DMS79 treated with DMSO at 0.1 percent for 48 hours (cell line): Measurements from ENCODE around the gene WDR91.
"Not testable (repeated sequence)": the region's sequence is repeated elsewhere in the genome, so short reads cannot be mapped to it uniquely, and the experiment has no call there.

ENCODE experiments used
- DNase-seq: peaks from one replicate; lab custom pipeline; 2025; lab: John Stamatoyannopoulos, UW

The WDR91 gene

GRCh38 chr7:135233570-135233969, 22.2 kb upstream of the WDR91 start, which contains the start of gene STRA8:
Gene STRA8, plus strand, starts transcription at chr7:135233838. Its CDS starts 6,687 bp downstream, at chr7:135240525.
- DNase-seq = no peak

DNA sequence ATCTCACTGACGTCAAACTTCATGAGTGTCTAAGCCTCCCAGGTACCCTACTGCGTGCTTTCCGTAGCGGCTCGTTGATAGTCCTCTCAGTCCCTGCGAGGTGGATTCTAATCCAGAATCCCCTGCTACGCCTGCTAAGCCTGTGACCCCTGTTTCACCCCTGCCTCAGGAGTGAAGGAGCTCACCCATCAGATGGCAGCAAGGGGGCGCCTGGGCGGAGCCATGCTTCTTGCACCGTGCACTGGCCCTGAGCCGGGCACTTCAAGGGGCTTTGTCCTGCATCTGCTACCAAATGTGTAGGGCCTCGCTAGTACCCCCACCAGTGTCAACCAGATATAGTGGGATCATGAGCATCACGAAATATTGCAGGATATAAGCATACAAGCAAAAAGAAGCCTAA, 21.4 kb upstream of the WDR91 start:
- DNase-seq = no peak

GRCh38 chr7:135232087-135232486, 20.8 kb upstream of the WDR91 start:
- DNase-seq = no peak

GRCh38 chr7:135231686-135232085, 20.4 kb upstream of the WDR91 start:
- no peak for DNase-seq

DNA sequence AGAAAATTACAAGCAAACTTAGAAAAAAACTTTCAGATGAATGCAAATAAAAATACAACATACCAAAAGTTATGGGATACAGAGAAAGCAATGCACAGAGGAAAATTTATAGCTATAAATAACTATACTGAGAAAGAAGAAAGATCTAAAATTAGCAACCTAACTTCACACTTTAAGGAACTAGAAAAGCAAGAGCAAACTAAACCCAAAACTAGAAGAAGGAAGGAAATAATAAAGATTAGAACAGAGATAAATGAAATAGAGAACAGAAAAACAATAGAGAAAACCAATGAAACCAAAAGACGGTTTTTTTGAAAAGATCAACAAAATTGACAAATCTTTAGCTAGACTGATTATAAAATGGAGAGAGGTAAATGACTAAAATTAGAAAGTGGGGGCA, 12.7 kb upstream of the WDR91 start:
- no peak for DNase-seq

GRCh38 chr7:135217645-135218509, 6.6 kb upstream of the WDR91 start:
- no peak for DNase-seq

DNA sequence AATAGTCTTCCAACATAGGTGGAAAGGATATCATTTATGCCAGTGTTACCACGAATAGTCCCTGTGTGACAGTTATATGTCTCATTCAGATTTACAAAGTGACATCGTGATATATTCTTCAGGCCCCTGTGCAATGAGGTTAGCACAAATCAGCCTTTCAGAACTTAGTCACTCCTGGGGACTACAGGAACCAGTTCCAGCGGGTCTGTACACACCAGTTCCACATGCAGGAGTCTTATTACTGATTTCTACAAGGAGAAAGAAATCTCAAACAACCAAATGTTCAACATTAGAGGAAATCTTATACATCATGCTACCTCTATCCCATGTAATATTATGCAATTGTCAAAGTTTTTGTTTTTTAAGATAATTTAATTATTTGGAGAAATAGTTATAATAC, 4.4 kb upstream of the WDR91 start:
- DNase-seq = no peak

GRCh38 chr7:135215180-135215579, 3.9 kb upstream of the WDR91 start:
- no peak for DNase-seq

DNA sequence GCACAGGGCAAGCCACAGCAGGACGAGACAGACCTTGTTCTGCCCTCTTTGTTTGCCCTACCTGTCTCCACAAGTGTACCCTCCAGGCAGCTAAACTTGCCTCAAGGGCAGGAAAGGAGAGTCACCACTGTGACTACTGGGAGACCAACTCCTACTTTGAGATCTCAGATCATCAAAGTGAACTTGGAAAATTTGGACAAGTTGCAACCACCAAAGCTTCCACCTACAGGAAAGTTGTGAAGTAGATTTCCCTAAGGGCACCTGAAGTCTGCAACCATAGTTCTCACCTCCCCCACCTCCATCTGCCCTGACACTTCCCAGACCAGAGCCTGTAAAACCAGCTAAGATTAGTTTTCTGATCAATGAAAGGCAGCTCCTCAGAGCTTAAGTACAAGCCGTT, 2.5 kb upstream of the WDR91 start:
- no peak for DNase-seq

DNA sequence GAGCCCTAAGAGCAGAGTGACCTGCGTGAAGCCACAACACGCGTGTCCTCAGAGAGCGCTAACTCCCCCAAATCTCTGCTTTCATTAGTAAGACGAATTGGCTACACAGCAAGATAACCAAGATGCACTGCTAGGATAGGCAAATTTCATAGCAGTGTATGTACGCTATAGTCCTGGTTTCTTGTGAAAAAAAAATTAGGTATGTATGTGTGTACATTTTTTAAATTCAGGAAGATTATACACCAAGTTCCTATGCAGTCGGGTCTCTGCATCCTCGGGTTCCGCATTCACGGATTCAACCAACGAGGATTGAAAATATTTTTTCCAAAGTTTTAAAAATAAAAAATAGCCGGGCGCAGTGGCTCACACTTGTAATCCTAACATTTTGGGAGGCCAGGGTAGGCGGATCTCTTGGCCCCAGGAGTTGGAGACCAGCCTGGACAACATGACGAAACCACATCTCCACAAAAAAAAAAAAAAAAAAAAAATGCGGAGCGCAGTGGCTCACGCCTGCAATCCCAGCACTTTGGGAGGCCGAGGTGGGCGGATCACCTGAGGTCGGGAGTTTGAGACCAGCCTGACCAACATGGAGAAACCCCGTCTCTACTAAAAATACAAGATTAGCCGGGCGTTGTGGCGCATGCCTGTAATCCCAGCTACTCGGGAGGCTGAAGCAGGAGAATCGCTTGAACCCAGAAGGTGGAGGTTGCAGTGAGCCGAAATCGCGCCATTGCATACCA, 790 bp upstream of the WDR91 start:
- DNase-seq = not testable (repeated sequence)

- DNase-seq = peak; percentile 29
Measured at GRCh38 chr7:135210888-135211178, 493 bp downstream of the WDR91 start.

- DNase-seq = no peak
Measured at GRCh38 chr7:135209225-135209834, 2.0 kb downstream of the WDR91 start.

DNA sequence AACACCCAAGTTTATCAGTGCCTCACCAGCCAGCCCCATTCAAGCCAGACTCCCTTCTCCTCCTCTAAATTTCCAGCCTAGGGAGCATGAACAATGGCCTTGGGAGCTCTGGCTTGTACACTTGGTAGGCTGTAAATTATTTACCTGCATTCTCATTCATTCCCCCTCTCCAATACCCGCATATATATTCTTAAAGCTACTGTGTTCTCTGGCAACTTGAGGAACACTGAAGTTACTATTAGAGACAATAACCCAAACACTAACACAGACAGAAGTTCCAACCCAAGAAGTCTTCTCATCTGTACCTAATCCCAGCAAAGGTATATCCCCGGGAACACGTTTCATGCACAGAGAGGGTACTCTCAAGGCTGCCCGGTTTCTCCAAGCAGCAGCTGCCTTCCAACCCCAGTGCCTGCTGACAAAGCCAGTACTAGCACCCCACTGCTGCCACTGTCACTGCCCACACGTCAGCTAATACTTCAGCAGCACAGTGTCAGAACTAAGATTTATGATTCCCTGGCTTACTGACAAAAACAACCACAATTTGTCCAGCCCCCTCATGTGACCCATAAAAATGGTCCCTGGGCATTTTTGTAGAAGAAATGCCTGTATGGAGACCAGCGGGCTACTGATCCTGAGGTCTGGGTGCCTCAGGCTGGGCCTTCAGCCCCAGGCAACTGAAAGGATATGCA, 3.1 kb downstream of the WDR91 start:
- DNase-seq = no peak

DNA sequence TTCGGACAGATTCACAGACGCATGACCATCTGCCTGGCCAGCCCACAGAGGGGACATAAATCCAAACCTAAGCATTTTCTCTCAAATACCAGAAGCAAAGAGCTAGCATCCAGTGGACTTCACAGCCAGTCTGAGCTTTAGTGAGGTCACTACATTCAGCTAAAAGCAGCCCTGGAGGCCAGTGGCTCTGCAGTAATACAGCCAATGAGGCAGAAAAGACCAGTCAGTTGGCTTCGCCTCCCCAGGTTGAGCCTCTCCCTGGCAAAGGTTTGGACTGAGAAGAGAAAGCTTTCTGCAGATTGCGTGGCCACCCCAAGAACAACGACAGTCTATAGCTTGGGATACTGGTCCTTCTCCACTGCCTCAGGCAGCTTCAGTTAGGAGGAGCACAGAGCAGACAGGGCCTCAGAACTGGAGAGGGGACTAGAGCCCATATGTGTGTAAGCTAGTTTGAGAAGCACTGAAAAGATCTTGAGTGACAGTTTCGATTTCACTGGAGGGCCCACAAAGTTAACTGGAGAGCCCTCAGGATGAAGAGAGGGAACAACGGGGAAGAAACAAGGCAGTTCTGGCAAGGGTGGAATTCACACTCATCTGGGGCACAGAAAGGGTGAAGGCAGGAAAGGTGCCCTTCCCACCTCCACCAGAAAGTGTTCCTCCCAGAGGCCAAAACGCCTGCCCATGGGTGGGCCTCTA, 3.8 kb downstream of the WDR91 start:
- no peak for DNase-seq

DNA sequence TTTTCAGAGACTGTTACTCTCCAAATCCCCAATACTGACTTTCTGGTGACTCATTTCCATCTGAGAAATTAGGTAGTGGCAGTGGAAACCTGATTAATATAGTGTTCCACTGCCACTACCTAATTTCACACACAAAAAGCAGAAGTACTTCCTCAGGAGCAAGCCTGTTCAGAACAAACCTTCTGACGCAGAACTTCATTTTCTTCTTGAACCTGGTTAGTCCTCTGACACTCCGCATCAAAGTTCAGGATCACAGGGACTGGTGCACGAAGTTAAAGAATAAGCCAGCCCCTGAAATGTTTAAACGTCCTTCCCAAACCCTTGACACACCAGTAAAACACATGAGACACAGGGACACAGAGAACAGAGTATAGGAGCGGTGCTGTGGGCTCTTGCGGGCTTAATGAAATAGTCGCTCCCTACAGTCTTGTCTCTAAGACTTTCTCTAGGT, 4.4 kb downstream of the WDR91 start:
- DNase-seq = no peak

GRCh38 chr7:135205850-135206249, 5.5 kb downstream of the WDR91 start:
- no peak for DNase-seq

- DNase-seq = no peak
Measured at GRCh38 chr7:135204876-135205275, 6.5 kb downstream of the WDR91 start.

GRCh38 chr7:135204341-135204749, 7.0 kb downstream of the WDR91 start:
- DNase-seq = no peak

- no peak for DNase-seq
Measured at GRCh38 chr7:135201350-135201749, 10.0 kb downstream of the WDR91 start.

DNA sequence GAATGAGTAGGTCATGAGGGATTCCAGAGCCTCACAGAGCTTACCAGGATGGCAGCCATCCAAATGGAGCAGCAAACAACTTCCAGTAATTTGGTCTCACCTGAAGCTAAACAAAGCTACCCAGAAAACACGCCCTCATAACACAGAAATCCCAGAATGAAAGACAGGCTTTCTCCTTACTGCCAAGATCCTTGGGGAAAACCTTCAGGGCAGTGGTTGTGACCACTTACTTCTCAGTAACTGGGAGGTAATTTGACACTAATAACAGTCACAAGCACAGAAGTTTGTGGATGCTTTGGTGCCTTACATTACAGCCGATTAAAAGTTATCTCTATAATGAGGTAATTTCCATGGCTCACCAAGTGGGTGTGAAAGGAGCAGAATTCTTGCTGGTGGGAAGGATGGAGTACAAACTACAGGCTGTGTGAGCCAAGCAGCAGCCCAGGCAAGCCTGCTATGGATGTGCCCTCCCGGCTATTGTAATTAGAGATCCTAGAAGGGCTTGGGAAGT, 10.4 kb downstream of the WDR91 start:
- DNase-seq = no peak

GRCh38 chr7:135199439-135199838, 11.9 kb downstream of the WDR91 start:
- DNase-seq = no peak
